Ascending aorta (tissue), 2 donors: ENCODE data around the gene AGAP3. TPM values are rescaled to one million over a fixed set of nuclear protein-coding genes. Genes with fewer than 3 reads are reported as not detected.

Experiments used
- DNase-seq, 2 donors: peaks; one replicate each; pipeline ENCODE4 v3.0.0-alpha.2; 2019; ENCODE audit warnings: low spot score in 2 of 2
- H3K27ac ChIP-seq, 2 donors: fragments of 200-600 bp; sonication (generic); one replicate each; pipeline ENCODE4 v1.5.1; 2016 to 2017; ENCODE audit warnings: mild to moderate bottlenecking in 1 of 2
- H3K27me3 ChIP-seq: fragments of 200-600 bp; sonication (generic); one replicate; pipeline ENCODE4 v1.5.1; 2017
- H3K36me3 ChIP-seq, 2 donors: fragments of 200-600 bp; sonication (generic); one replicate each; pipeline ENCODE4 v1.5.1; 2016
- H3K4me1 ChIP-seq, 2 donors: fragments of 200-600 bp; sonication (generic); one replicate each; pipeline ENCODE4 v1.5.1; 2016 to 2017; ENCODE audit warnings: mild to moderate bottlenecking in 1 of 2
- H3K4me3 ChIP-seq, 2 donors: fragments of 200-600 bp; sonication (generic); one replicate each; pipeline ENCODE4 v1.5.1; 2016 to 2017; ENCODE audit warnings: mild to moderate bottlenecking in 1 of 2
- H3K9me3 ChIP-seq, 2 donors: fragments of 200-600 bp; sonication (generic); one replicate each; pipeline ENCODE4 v1.5.1; 2016
- intact Hi-C: fragments of 100-400 bp; cut with DNase I; formaldehyde crosslinking; loops from one replicate; pipeline ENCODE4 v1.15.1; 2023
- total RNA-seq: library from RNA; depleted of rRNA; stranded (reverse); fragments of >200 nt; gene quantifications from one replicate; pipeline ENCODE4 v1.1.0, GENCODE V29; 2016
- TF ChIP-seq, protein P1 (sequence below), 3 experiments: fragments of 200-600 bp in 2 of 3; fragments of 450-650 bp in 1 of 3; sonication (generic) in 2 of 3; IDR thresholded peaks; one replicate each; pipeline ENCODE4 v1.5.1; 2016 to 2019; ENCODE audit warnings: antibody characterized with exemption in 3 of 3, mild to moderate bottlenecking in 1 of 3, moderate library complexity in 1 of 3

Gene AGAP3
- total RNA-seq, 1 donor from 2014 or later: 82.6 TPM

DNA sequence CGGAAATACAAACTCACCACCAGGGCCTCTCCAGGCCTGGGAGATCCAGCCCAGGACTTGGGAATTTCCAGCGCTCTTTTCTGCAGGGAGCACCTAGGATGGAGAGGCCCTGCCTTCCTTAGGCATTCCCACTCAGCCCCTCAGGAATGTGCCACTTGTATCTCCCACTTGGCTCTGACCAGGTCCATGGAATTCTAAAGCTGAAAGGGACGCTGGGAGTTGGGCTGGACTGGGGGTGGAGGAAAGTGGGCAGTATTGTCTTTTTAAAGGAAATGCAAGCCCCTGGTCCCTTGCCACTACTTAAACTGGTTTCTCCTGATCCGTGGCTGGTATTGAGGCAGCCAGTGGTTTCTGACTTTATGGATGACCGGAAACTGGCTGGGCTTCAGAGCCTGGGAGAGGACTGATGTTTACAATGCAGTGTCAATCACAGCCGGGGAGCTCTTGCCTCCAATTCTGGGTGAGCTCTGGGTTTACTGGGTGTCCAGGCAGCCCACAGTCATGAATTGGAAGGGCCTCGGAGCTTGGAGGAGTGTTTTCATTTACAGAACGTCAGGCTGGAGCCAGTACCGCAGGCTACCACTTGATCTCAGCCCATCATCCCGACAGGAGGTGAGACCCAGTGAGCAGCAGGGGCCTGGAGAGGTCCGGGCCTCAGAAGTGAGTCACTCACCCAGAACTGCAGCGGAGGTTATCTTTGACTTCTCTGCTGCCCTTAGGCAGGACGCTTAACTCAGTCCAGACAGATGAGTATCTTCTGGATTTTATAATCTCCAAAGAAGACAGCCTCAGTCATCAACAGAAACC, 27.3 kb downstream of the AGAP3 start:
- no peaks in the 10 kb centered on the region for H3K27me3 ChIP-seq
- H3K27ac ChIP-seq: no peak overlapping the region
- DNase-seq: no peak
- H3K36me3 ChIP-seq: peaks cover 8 to 16% of the 10 kb centered on the region in 2 donors
- TF ChIP-seq, protein P1, sequence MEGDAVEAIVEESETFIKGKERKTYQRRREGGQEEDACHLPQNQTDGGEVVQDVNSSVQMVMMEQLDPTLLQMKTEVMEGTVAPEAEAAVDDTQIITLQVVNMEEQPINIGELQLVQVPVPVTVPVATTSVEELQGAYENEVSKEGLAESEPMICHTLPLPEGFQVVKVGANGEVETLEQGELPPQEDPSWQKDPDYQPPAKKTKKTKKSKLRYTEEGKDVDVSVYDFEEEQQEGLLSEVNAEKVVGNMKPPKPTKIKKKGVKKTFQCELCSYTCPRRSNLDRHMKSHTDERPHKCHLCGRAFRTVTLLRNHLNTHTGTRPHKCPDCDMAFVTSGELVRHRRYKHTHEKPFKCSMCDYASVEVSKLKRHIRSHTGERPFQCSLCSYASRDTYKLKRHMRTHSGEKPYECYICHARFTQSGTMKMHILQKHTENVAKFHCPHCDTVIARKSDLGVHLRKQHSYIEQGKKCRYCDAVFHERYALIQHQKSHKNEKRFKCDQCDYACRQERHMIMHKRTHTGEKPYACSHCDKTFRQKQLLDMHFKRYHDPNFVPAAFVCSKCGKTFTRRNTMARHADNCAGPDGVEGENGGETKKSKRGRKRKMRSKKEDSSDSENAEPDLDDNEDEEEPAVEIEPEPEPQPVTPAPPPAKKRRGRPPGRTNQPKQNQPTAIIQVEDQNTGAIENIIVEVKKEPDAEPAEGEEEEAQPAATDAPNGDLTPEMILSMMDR (IDR thresholded peaks at IDR 0.05): no peak
- H3K4me3 ChIP-seq: no peak overlapping the region
- intact Hi-C loops: loop anchor here (5.0 kb wide), 1 partner anchor 101 kb away; no protein-coding TSS in a partner anchor
- peaks cover 0 to 2% of the 10 kb centered on the region in 2 donors for H3K4me1 ChIP-seq
- H3K9me3 ChIP-seq: no peaks in the 10 kb centered on the region

DNA sequence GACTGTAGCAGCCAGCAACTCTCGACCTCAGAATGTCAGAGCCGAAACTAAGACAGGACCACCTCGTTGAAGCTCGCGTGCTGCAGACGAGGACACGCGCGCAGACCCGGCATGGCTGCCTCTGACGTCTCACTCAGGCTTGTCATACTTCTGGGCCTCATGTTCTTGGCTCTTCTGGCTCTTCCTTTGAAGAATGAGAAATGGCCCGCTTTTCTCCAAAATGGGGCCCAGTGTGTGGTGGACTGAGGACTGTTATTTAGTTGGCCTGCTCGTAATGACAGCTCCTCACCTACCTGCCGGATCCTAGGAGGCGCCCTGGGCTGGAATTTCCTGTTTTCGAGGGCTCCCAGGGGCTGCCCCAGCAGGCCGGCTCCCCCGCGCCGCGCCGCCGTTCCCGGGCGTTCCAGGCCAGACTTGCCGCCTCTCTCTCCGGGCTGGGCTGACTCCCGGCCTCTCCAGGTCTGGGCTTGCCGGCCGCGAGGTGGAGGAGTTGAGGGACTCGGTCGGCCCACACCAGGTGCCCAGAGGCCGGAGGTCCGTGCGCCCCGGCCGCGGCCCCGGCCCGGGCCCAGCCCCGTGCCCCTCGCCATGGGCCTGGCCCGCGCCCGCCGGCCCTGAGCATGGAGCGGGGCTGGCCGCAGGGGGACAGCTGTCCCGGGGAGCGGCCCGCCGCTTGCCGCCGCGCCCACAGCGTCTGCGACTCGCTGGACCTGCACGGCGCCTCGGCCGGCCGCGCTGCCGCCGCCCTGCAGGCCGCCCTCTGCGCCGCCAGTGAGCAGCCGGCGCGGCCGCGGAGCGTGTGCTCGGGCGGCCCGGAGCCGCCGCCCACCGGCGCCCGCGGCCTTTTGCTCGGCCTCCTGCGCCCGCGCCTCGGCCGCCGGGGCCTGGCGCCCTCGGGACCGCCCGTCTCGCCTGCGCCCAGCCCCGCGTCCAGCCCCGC, 28.1 kb downstream of the AGAP3 start:
- Histone ChIP-seq H3K36me3 (peaks cover 16 to 25% of the 10 kb centered on the region in 2 donors), H3K9me3 (no peaks in the 10 kb centered on the region), H3K4me1 (peaks cover 0 to 2% of the 10 kb centered on the region in 2 donors), H3K27me3 (no peaks in the 10 kb centered on the region), H3K4me3 (peak overlapping the region in 1 of 2 donors; percentile 41), H3K27ac (no peak overlapping the region)
- DNase-seq: no peak
- TF ChIP-seq, protein P1 (IDR thresholded peaks at IDR 0.05): no peak
- intact Hi-C loops: loop anchor here (5.0 kb wide), 1 partner anchor 102 kb away; no protein-coding TSS in a partner anchor

DNA sequence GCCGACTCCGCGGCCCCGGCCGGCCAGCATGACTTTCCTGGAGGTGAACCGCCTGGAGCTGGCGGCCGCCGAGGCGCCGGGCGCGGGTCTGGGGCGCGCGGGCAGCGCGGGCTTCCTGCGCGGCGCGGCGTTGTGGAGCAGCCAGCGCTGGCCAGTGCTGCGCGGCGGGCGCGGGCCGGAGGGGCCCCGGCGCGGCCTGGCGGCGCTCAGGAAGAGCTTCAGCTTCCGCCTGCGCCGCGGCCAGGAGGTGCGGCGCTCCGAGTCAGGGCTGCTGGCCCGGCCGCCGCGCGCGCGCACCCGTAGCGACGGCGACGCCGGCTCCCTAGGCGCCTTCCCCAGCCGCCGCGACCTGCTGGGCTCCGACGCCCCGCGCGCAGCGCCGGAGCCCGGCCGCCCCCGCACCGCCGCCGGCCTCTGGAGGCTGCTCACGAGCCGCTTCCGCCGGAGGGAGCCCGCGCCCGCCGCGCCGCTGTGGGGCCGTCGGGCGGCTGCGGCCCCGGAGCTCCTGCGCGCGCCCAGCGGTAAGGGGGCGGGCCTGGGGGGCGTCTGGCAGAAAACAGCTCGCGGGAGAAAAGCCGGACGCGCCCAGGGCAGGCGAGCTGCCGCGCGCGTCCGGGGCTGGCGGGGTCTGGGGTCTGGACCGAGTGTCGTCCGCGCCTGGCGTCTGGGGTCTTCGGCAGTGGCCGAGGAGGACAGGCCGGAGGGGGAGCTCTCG, 29.0 kb downstream of the AGAP3 start:
- Histone ChIP-seq H3K27ac (no peak overlapping the region), H3K9me3 (no peaks in the 10 kb centered on the region), H3K4me1 (peaks cover 0 to 2% of the 10 kb centered on the region in 2 donors), H3K27me3 (no peaks in the 10 kb centered on the region), H3K36me3 (peaks cover 24 to 34% of the 10 kb centered on the region in 2 donors), H3K4me3 (peak overlapping the region in 1 of 2 donors; percentile 41)
- TF ChIP-seq, protein P1 (IDR thresholded peaks at IDR 0.05): no peak
- intact Hi-C loops: no loop called here
- DNase-seq: no peak

DNA sequence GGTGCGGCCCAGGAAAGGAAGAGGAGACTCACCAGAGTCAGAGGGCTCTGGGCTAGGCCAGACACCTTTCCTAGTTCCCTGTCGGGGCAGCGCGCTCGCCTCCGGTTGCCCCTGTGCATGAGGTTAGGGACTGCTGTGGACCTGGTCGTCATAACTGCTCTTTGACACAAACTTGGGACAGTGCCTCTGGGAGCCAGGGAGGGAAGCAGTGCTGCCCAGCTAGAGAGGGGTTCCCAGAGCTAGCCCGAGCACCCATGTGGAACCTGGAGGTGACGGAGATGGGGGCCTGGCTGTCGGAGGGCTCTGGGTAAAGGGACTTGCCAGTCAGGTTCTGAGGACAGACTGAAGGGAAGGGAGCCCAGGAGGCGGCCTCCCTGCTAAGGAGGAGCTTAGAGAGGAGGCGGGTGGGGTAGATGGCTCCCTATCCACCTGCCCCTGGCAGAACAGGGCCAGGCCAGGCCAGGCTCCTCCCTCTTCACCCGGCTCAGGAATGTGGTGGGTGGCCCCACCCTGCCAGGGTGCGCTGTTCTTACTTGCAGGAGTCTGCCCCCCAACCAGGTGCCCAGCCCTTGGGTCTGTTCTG, 29.7 kb downstream of the AGAP3 start:
- Histone ChIP-seq H3K4me1 (peaks cover 0 to 2% of the 10 kb centered on the region in 2 donors), H3K36me3 (peaks cover 29 to 40% of the 10 kb centered on the region in 2 donors), H3K27ac (no peak overlapping the region), H3K27me3 (no peaks in the 10 kb centered on the region), H3K9me3 (no peaks in the 10 kb centered on the region), H3K4me3 (peak overlapping the region in 1 of 2 donors; percentile 41)
- intact Hi-C loops: no loop called here
- DNase-seq: no peak
- TF ChIP-seq, protein P1 (IDR thresholded peaks at IDR 0.05): no peak
